Measurements from ENCODE around the gene POLR3C. TPM values are rescaled to one million over a fixed set of nuclear protein-coding genes. Genes with fewer than 3 reads are reported as not detected.
"Not testable (repeated sequence)": the region's sequence is repeated elsewhere in the genome, so short reads cannot be mapped to it uniquely, and the experiment has no call there.

Gene POLR3C
- total RNA-seq, 4 donors from 2014 or later, result 17.5 to 79.2 (median 34.5) TPM

- Histone ChIP-seq H3K4me1 (peaks cover 0 to 11% (median 0%) of the 10 kb centered on the region in 4 donors), H3K9me3 (no peaks in the 10 kb centered on the region), H3K36me3 (peaks cover 0 to 73% (median 3%) of the 10 kb centered on the region in 3 donors), H3K27ac (no peak overlapping the region), H3K4me3 (no peak overlapping the region), H3K27me3 (no peaks in the 10 kb centered on the region)
- TF ChIP-seq CTCF (IDR thresholded peaks at IDR 0.05) (no peak), POLR2A (IDR thresholded peaks at IDR 0.05) (no peak)
- no peak for DNase-seq
These were observed 4.5 kb downstream of the POLR3C start for GRCh38 chr1:145828367-145829026.

GRCh38 chr1:145830810-145831209 lies 6.8 kb downstream of the POLR3C start:
- H3K27ac ChIP-seq, H3K4me3 ChIP-seq, H3K9me3 ChIP-seq, H3K4me1 ChIP-seq, H3K27me3 ChIP-seq, DNase-seq: not testable (repeated sequence)
- peaks cover 0 to 93% (median 3%) of the 10 kb centered on the region in 3 donors for H3K36me3 ChIP-seq

GRCh38 chr1:145837656-145838055 lies 13.7 kb downstream of the POLR3C start:
- H3K36me3 ChIP-seq, result peaks cover 0 to 97% (median 0%) of the 10 kb centered on the region in 3 donors
- TF ChIP-seq POLR2A (IDR thresholded peaks at IDR 0.05) (no peak), CTCF (IDR thresholded peaks at IDR 0.05) (no peak)
- no peak for DNase-seq
- H3K9me3 ChIP-seq, result no peaks in the 10 kb centered on the region
- no peaks in the 10 kb centered on the region for H3K27me3 ChIP-seq
- no peaks in the 10 kb centered on the region for H3K4me1 ChIP-seq
- no peak overlapping the region for H3K4me3 ChIP-seq
- H3K27ac ChIP-seq, result no peak overlapping the region

GRCh38 chr1:145843031-145843430 lies 19.0 kb downstream of the POLR3C start:
- no peak for TF ChIP-seq POLR2A (IDR thresholded peaks at IDR 0.05)
- no peak for TF ChIP-seq CTCF (IDR thresholded peaks at IDR 0.05)
- peaks cover 0 to 15% (median 9%) of the 10 kb centered on the region in 4 donors for H3K4me1 ChIP-seq
- no peak for DNase-seq
- no peak overlapping the region for H3K4me3 ChIP-seq
- H3K27ac ChIP-seq, result no peak overlapping the region
- H3K27me3 ChIP-seq, result no peaks in the 10 kb centered on the region
- H3K9me3 ChIP-seq, result no peaks in the 10 kb centered on the region
- peaks cover 0 to 55% (median 0%) of the 10 kb centered on the region in 3 donors for H3K36me3 ChIP-seq

DNA sequence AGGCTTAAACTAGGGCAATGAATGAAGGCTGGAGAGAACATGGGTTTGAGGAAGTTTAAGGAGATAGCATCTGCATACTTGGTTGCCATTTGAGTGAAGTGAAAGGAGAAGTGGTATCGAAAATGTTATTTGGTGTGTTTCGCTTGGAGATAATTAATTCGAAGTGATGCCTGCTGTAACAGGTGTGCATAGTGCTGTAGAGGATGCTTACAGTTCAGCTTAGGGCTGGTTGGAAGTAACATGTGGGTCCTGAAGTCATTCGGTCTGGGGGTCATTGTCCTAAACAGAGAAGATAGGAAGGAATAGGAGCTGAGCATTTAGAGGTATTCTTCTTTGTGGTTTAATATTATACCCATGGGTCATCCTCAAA lies 21.1 kb downstream of the POLR3C start:
- Histone ChIP-seq H3K27me3 (no peaks in the 10 kb centered on the region), H3K4me3 (peak overlapping the region; percentile 48 to 82 (median 58)), H3K27ac (peak overlapping the region; percentile 57 to 82 (median 72)), H3K36me3 (peaks cover 0 to 50% (median 0%) of the 10 kb centered on the region in 3 donors), H3K9me3 (no peaks in the 10 kb centered on the region), H3K4me1 (peaks cover 0 to 15% (median 9%) of the 10 kb centered on the region in 4 donors)
- TF ChIP-seq CTCF (IDR thresholded peaks at IDR 0.05), result no peak
- DNase-seq, result no peak

DNA sequence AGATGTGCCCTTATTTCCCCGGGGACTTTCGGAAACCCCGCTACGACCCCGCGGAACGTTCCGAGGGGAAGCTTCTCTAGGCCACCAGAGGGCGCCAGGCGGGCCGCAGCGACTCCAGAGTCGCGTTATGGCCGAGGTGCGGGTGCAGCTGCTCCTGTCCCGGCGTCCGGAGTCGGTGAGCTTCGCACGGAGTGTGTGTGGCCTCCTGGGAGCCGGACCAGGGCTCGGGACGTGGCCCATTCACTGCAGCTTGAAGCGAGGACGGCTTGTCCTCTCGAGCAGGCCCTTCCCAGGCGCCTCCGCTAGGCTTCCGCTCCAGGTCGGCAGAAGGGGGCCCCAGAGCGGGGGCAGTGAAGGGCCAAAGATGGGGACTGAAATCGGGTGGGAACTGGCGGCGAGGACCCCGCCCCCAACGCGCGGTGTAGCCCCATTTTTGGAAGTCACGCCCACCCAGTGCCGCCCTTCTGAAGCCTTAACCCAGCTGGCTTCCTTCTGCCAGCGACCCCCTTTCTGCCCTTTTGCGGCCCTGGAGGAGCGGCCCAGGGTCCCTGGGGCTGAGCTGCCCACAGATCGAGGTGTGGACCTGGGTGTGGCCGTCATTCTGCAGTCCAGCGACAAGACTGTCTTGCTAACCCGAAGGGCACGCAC lies 21.6 kb downstream of the POLR3C start, which contains the start of gene NUDT17:
Gene NUDT17, plus strand, starts transcription at position 117 of the 648 bp plus-strand sequence. Its CDS starts 11 bp downstream, at position 128.
- peak within 1 kb of the TSS; percentile 57 to 82 (median 72) for H3K27ac ChIP-seq
- TF ChIP-seq CTCF (IDR thresholded peaks at IDR 0.05) (peak; percentile 71 to 96 (median 83)), POLR2A (IDR thresholded peaks at IDR 0.05) (no peak)
- H3K4me3 ChIP-seq, result peak within 1 kb of the TSS; percentile 48 to 82 (median 58)
- H3K36me3 ChIP-seq, result peaks cover 0 to 50% (median 0%) of the 10 kb centered on the region in 3 donors
- peaks cover 0 to 15% (median 9%) of the 10 kb centered on the region in 4 donors for H3K4me1 ChIP-seq
- peak; percentile 70 to 91 (median 84) for DNase-seq
- H3K27me3 ChIP-seq, result no peaks in the 10 kb centered on the region
- no peaks in the 10 kb centered on the region for H3K9me3 ChIP-seq

All from Peyer's patch (tissue), 4 donors.